GF-D8 (cell line): ENCODE measurements around the gene AFDN.

ENCODE experiments used
- DNase-seq: peaks from one replicate; lab custom pipeline; 2025; lab: John Stamatoyannopoulos, UW

AFDN gene, protein sequence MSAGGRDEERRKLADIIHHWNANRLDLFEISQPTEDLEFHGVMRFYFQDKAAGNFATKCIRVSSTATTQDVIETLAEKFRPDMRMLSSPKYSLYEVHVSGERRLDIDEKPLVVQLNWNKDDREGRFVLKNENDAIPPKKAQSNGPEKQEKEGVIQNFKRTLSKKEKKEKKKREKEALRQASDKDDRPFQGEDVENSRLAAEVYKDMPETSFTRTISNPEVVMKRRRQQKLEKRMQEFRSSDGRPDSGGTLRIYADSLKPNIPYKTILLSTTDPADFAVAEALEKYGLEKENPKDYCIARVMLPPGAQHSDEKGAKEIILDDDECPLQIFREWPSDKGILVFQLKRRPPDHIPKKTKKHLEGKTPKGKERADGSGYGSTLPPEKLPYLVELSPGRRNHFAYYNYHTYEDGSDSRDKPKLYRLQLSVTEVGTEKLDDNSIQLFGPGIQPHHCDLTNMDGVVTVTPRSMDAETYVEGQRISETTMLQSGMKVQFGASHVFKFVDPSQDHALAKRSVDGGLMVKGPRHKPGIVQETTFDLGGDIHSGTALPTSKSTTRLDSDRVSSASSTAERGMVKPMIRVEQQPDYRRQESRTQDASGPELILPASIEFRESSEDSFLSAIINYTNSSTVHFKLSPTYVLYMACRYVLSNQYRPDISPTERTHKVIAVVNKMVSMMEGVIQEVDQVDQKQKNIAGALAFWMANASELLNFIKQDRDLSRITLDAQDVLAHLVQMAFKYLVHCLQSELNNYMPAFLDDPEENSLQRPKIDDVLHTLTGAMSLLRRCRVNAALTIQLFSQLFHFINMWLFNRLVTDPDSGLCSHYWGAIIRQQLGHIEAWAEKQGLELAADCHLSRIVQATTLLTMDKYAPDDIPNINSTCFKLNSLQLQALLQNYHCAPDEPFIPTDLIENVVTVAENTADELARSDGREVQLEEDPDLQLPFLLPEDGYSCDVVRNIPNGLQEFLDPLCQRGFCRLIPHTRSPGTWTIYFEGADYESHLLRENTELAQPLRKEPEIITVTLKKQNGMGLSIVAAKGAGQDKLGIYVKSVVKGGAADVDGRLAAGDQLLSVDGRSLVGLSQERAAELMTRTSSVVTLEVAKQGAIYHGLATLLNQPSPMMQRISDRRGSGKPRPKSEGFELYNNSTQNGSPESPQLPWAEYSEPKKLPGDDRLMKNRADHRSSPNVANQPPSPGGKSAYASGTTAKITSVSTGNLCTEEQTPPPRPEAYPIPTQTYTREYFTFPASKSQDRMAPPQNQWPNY (N-terminal part only)

DNA sequence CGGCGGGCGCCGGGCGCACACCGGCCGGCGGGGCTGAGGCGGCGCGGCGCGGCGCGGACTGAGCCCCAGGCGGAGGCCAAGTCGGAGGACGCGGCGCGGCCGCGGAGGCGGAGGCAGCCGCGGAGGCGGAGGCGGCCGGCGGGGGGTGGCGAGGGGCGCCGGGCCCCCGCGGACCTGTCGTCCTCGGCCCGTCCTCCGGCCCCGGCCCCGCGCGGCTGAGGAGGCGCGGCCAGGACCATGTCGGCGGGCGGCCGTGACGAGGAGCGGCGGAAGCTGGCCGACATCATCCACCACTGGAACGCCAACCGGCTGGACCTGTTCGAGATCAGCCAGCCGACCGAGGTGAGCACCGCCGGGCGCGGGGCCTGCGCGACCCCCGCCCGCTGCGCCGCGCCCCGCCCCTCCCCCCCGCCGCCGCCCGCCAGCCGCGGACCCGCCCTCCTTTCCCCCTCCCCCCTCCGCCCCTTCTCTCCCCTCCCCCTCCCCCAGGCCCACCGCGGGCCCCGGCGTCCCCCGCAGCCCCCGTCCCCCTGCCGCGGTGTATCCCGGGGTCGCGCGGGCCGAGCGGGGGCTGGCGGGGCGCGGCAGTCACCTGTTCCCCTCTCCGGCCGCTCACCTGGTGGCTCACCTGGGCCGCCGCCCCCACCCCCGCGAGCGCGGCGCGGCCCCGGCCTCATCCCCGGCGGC, at the start of gene AFDN:
Gene AFDN (plus strand): TSS at position 16 of the 687 bp plus-strand sequence. CDS start 222 bp downstream, at position 238.
- DNase-seq: no peak

DNA sequence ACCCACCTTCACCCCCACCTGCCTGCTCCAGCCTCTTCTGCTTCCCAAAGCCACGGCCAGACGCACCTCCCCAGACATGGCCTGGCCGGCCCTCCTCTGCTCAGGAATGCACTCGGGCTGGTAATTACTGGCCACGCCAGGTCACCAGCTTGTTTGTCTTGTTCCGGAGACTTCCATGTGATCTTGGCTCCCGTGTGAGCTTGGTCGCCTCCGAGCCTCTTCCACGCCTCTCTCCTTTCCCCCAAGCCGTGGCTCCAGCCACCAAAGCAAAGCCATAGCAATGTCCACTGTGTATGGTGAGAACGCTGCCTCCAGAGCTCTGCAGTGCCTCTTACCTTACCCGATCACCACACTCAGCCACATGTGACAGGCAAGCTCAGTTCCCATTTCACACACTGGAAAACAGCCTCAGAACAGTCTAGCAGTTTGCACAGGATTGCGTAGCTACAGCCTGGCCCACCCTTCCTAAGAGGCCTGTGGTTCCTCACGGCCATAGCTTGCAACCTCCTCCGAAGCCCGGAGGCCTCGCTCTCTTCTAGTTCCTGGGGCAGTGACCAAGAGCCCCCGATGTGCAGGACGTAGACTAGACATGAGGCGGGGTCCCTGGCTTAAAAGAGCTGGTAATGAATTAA, 48.1 kb upstream of the AFDN start:
- DNase-seq: no peak

DNA sequence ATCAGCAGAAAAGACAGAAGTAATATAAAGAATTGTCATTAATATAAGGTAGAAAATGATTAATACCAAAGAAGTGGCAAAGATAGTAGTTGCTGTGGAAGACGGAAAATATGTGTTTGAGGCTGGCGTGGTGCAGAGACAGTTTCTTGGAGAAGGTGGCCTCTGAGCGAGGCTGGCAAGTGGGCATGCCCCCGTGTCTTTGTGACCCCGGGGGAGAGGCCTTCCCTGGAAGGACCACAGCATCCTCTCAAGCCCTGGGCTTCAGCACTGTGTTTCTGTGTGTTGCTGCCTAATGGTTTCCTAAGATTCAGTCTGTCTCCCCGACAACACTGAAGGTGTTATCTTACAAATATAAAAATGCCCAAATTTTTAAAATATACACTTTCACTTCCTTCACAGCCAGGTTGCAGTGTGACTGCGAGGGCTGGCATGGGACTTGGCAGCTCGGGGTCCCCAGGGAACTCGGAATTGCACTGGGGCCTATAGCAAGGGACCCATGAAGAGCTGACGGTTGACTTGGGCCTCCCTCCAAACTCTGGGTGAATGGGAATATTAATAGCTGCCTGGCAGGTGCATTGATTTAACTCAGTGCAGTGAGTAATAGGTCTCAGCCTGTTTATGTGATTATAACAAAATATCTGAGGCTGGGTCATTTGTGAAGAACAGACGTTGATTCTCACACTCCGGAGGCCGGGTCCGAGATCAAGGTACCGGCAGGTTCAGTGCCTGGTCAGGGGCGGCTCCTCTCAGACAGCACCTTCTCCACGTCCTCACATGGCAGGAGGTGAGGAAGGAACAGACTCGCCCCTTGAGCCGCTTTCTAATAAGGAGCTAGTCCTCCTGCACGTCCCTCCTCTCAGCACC, 47.4 kb upstream of the AFDN start:
- no peak for DNase-seq

DNA sequence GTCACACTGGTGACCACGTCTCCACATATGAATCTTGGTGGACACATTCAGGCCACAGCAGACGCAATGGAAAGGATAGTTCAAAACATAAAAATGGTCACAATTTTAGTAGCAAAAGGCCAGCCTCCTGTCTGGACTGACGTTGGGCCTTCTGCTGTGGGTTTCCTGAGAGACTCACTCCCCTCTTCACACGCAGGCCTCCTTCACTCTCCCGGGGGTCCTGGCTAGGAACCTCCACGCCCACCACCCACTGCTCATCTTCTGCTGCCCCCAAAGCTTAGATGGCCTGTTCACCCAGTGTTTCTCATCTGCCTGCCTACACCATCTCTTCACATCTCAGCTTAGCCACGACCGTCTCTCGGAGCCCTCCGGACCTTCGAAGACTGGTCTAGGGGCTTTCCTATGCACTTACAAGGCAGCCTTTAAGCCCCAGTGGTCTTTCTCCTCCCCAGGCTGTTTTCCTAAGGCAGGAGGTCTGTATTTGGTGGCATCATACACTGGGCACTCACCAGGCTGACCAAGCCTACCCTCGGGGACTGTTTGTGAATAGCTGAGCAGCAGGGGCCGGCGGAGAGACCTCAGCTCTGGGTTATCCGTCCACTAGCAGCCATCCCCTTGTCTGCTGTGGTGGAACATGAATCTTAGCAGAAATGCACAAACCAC, 46.6 kb upstream of the AFDN start:
- DNase-seq: no peak

DNA sequence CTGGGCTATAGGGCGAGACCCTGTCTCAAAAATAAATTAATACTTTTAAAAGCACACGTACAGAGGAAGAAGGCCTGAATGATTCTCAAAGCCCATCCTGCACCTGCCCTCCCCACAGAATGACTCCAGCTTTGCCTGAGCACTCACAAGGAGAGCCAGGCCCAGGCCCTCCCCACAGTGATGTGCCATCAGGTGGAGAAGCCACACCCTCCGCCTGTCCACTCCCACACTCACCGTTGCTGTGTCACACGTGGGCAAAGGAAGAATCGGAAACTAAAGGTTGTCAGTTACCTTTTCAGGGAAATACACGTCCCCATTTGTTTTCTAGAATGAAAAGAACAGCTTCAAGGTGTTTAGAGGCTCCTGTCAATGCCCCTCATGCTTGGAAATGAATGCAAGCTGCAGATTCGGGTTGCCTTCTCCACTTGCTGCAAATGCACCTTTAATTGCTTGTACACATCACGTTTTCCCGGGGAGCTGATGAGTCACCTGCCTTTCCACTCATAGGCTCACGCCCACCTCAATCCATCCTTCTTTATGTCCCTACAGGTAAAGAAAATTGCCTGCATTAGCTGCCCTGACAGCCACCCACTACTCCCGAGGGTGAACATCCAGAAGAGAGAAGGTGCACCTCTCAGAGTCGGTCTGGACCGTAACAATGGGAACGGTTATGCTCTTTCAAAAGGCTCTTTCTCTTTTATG, 45.5 kb upstream of the AFDN start:
- DNase-seq: no peak

DNA sequence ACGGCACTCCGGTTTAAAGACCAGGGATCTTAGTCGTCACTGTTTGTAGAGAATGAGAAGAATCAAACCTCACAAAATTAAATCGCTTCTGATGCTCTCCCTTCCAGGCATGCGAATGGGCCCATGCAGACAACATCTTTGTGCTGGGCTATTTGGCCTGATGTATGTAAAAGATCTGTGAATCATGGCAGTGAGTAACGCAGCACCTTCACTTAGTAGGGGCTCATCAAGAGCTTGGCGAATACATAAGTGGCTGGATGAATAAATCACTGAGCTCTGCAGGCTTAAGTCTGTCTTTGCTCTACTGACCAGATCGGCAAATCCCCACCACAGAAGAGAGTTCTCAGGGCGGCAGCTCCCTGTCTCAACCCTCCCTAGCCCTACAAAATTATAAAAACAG, 44.8 kb upstream of the AFDN start:
- no peak for DNase-seq

DNA sequence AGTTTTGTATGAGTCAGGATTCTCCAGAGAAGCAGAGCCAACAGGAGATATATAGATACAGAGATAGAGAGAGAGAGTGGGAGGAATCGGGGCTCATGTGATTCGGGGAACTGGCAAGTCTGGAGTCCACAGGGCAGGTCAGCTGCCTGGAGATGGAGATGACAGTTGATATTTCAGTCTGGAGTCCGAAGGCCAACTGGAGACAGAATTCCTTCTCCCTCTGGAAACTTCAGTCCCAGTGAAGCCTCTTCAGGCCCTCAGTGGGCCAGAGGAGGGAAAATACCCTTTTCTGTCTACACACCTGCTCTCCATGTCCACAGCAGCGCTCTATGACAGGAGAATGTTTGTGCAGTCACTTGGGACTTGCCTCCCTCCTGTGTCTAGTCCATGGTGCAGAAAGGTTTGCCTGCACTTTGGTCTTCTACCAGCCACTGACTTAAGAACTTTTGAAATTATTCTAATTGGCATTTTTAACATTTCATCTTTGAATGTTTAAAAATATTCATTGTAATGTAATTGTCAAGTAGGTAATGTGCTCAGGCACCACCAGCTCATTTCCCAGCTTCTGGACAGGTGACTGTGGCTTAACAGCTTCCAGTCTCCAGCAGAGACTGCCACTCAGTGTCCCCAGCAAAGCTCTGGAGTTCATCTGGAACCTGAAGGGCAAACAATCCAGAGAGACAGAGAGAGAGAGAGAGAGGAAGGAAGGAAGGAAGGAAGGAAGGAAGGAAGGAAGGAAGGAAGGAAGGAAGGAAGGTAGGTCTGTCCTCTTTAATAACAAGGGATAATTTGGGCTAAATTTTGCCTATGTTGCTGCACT, 43.8 kb upstream of the AFDN start:
- no peak for DNase-seq

DNA sequence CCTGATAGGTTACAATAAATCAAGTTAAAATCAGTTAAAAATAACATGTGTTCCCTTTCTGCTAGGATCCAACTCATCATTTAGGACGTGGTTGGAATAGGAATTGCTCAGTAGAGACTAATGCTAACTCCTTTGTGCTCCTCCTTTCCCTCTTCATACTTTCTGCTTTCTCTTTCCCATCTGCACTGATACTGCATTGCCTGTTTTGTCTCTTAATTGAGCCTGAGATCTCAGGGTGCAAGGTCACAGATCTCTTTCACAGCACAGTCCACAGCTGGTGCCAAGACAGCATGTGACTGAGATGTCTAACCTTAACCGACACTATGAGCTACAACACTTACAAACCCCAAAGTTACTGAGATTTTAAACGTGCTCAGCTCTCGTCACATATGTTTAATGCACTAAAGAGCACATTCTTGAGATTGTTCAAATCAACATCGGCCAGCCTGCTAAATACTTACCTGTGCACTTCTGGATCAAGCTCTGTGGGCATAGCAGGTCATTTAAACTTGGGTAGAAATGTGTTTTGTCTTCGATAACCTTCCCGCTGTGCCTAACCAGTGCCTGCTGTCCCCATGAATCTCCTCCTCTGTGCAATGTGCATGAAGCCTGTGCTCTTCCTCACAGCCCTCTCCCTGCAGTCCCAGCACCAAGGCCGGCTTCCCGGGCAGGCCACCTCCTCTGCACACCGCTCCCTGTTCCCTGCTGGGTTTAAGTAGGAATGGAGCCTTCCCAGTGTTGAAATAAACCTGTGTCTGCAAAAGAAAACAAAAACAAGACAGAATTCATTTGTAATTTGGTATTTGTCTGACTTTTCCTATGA, 39.6 kb upstream of the AFDN start:
- DNase-seq: no peak

DNA sequence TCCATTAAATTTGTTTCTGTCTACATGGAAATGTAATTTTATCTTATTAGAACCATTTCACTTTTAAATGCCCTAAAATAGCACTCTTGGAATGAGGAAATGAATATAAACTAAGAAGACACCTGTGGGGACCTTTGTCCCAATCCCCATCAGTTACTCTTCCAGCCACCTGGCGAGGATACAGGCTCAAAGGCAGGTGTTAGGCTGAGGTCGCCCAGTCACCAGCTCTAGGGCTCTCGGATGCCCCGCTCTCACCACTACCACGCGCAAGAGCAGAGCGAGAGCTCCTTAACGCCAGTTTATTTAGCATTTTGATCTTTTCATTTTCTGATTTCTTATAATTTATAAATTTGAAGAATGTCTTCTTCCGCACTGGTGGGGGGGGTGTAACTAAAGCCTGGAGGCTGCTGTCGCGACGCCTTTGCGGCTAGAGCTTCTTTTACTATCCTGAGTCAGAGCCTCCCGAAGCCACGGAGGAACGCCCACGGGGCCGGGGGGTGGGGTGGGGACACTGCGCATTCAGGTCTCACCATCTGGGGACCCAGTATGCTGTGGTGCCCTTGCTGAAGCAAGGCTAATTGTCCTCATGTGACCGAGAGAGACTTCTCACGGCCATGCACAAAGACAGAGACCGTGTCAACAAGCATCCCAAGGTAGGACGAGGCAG, 38.7 kb upstream of the AFDN start:
- no peak for DNase-seq

DNA sequence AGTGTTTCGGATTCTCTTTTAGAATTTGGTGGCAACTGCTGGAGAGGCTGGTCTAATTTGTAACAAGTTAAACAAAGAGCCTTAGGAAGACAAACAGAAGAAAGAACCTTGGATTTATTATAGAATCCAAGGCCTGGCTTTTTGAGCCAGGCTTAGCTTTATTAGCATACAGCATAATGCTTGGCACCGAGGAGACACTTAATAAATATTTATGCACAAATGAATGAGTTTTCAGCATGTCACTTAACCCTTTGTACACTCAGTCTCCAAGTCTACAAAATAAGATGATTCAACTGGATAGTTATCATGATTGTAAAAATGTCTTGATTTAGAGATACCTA, 38.2 kb upstream of the AFDN start:
- no peak for DNase-seq

DNA sequence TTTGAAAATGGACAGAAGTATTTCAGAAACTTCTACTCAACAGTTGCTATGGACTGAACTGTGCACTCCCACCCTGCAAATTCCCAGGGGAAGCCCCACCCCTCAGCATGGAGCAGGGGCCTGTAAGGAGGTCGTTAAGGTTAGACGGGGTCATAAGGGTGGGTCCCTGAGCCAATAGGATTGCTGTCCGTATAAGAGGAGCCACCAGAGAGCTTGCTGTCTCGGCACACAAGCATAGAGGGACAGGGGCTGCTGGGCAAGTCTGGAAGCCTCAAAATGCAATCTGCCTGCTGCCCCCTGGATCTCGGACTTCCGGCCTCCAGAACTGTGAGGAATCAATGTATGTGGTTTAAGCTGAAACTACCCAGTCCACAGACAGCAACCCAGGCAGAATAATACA, 37.4 kb upstream of the AFDN start:
- no peak for DNase-seq

DNA sequence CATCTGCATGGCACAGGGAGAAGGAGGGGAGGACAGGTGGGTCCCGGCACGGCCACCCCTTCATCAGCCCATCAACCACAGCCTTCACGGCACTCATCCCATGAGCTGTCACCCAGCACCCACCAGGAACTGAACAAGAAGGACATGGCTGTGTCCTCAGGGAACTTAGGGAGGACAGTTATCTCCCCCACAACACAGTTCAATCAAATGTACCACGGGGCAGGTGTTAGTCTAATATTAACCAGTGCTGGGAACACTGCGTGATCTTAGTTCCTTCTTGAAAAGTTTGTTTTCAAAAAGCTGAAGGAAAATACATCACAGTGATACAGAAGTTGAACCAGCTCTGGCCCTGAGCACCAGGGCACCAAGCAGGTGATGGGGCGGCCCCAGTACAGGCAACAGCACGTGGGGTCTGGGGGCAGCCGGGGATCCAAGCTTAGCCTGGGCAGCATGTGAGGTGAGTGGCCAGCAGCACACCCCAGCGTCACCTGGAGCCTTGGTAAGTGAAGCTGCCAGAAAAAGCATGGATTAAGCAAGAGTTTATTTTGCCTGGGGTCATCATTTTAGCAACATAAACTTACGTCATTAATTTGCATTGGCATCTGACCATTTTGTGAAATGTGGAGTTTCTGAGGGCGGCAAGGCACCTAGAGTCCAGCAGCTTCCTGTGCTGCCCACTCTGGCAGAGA, 35.5 kb upstream of the AFDN start:
- no peak for DNase-seq

DNA sequence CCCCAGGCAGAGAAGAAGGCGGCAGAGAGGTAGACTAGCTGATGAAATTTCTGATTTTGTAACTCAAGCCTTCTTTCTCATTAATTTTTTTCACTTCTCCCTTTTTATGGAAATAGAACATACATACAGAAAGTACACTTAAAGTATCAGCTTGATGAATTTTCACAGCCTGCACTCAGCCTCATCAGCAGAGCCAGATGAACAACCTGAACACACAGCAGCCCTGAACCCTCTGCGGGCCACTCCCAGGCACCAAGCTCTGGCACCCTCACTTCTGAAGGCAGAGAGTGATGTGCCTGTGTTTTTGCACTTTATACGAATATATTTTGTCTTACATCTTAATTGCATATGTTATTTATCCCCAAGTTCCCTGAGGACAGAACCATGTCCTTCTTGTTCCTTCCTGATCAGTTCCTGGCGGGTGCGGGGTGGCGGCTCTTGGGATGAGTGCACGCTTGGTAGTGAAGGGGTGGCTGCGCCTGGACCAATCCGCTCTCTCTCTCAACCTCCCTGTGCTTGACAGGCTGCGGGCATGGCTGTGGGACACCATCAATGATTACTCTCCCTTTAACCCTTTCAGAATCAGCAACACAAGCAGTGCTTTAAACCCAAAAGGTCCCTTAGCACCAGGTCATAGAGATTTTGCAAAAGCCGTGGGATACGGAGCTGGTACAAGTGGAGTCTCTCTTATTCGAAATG, 34.8 kb upstream of the AFDN start:
- no peak for DNase-seq

DNA sequence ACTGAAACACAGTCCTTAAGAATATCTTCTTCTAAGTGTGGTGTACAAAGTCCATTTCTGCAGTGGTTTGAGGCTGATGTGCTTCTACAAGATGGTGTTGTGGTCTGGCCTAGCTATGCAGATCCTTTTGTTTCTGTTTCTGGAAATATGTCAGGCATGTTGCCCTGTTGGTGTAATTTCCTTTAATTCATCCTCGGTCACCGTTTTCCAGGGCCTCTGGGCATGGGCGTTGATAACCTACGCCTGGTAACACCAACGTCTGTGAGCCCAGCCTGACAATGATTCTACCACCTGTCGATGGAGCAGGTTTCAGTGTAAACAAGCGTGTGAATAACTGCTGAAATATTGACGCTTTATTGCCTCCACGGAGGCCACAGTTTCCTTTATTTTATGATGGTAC, 33.3 kb upstream of the AFDN start:
- DNase-seq: no peak
